GM15510 (cell line): ENCODE results near the gene SLC4A8.

Experiments
- POLR2A ChIP-seq: IDR thresholded peaks from 3 replicates; pipeline ENCODE4 v1.6.1; 2011; ENCODE audit warnings: borderline replicate concordance; ENCODE audit not compliant: insufficient read length; ENCODE audit errors: extremely low read depth

SLC4A8 gene

GRCh38 chr12:51522696-51523095 is 98.1 kb downstream of the SLC4A8 start:
- no peak for TF ChIP-seq POLR2A

- TF ChIP-seq POLR2A: no peak
Observed at GRCh38 chr12:51524386-51524901, 99.8 kb downstream of the SLC4A8 start.

GRCh38 chr12:51525518-51525917 is 100.9 kb downstream of the SLC4A8 start:
- TF ChIP-seq POLR2A: no peak

- TF ChIP-seq POLR2A: no peak
Observed at GRCh38 chr12:51527966-51528365, 103.3 kb downstream of the SLC4A8 start.

- TF ChIP-seq POLR2A: no peak
Observed at GRCh38 chr12:51528852-51529650, 104.4 kb downstream of the SLC4A8 start.

DNA sequence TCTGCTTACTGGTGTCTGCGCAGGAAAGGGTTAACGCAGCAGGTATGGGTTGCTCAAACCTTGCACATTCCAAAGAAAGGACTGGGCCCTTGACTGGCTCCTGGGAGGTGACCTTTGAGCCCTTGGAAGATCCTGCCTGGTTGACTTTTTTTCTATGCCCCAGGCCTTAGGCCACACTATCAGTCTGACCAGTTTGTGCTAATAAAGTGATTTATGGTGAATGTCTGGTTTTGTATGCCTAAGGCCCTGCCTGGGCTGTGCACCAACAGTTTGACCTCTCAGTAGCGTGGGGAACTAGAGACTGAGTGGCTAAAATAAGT is 105.0 kb downstream of the SLC4A8 start:
- no peak for TF ChIP-seq POLR2A

DNA sequence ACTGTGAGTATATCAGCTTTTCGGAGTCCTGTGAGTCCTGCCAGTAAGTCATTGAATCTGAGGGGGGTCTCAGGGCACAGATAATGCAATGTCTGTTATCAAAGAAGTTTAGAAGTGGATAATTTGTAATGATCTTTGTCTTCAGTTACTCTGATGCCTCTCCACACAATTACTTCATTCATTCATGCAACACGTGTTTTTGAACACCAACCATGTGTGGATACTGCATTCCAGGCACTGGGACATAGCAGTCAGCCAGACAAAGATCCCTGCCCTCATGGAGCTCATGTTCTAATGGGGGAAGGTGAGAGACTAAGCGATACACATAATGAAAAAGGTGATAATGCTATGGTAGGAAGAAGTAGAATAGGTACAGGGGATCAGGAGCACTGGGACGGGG is 105.6 kb downstream of the SLC4A8 start:
- no peak for TF ChIP-seq POLR2A

- no peak for TF ChIP-seq POLR2A
Observed at GRCh38 chr12:51531284-51531977, 106.8 kb downstream of the SLC4A8 start.

GRCh38 chr12:51531978-51532497 is 107.4 kb downstream of the SLC4A8 start:
- no peak for TF ChIP-seq POLR2A

DNA sequence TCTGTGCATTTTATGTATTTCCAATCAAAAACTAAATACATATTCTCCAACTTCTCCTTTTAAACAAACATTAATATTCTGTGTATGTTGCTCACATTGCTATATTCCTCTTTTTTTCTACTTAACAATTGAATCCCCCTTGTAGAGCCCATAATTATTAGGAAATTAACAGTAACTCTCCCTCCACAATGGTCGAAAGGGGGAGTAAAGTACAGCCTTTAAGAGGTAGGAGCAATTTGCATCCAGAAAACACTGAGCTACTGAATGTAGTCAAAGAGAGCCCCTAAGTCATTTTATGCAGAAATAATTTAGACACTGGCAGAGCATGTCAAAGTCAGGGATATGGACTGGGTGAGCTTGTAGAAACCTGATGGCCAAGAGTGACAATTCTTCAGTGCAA is 109.2 kb downstream of the SLC4A8 start:
- no peak for TF ChIP-seq POLR2A

- no peak for TF ChIP-seq POLR2A
Observed at GRCh38 chr12:51534216-51535074, 109.8 kb downstream of the SLC4A8 start.

- no peak for TF ChIP-seq POLR2A
Observed at GRCh38 chr12:51536159-51536558, 111.5 kb downstream of the SLC4A8 start.

DNA sequence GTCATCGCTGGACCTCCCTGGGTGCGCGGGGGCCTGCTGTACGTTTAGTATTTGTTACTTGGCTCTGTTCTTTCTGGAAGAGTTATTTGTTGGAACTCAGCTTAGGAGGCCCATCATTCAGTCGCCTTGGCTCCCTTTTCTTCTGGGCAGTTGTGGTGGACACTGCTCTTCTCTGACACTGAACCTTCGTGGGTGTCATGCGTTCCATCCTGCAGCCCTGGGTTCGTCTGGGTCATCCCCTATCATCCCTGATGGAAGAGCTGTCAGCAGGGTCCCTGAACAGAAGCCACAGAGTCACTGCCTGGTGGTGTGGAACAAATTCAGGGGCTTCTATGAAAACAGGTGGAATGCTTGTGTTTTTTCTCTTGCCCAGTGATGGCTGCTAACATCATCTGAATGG is 113.5 kb downstream of the SLC4A8 start:
- no peak for TF ChIP-seq POLR2A

GRCh38 chr12:51538599-51538998 is 114.0 kb downstream of the SLC4A8 start:
- no peak for TF ChIP-seq POLR2A

DNA sequence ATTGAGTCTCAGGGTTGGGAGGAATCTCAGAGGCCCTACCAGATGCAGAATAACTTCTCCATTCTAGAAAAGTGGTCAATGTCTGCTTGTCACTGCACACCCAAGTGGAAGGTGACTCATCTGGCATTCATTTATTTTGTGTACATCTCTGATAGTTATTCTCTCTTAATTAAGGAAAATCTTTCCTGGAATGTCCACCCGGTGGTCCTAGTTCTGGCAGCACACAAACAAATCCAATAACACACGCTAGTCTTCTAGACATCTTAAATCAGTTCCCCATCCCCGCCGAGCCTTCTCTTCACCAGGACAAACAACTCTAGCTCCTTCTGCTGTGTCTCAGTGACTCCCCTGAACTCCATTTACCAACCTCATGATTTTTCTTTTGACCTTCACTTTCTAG is 116.4 kb downstream of the SLC4A8 start:
- TF ChIP-seq POLR2A: no peak

GRCh38 chr12:51546097-51546496 is 121.5 kb downstream of the SLC4A8 start:
- no peak for TF ChIP-seq POLR2A

- no peak for TF ChIP-seq POLR2A
Observed at GRCh38 chr12:51547606-51548005, 123.0 kb downstream of the SLC4A8 start.
